HG03520 (cell line): Measurements from ENCODE around the gene RAB11A.
A peak's percentile ranks its signal among the peaks of the same experiment; 100 is the strongest.

ENCODE experiments used
- ATAC-seq: cut with Tn5 transposase; IDR thresholded peaks from one replicate; pipeline ENCODE4 v1.9.1; 2021; ENCODE audit warnings: mild to moderate bottlenecking, moderate library complexity; ENCODE audit not compliant: unreplicated experiment

RAB11A gene

DNA sequence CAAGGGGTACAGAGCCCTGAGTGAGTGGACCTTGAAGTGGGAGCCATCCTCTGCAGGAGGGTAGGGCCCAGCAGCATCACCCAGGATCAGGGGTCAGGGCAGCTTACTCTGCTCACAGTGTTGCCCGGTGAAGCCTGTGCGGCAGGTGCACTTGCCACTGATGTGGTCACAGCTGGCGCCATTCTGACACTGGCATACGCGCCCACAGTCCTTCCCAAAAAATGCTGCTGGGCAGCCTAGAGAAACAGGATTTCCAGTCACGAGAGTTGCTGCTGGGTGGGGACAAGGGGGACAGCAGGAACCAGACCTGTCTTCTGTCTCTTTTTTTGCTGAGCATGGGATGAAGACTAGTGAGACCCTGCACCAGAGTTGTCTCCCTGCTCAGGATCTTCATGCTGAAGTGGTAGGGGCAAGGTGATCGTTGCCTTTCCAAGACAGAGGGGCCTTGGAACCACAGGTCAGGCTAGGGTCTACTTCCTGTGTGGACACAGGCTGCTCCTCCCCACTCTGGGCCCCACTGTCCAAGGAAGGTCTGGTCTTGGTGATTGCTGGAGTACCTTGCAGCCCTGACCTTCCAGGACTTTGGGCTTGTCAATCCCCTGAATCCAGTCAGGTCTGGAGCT lies 46.9 kb downstream of the RAB11A start:
- no peak for ATAC-seq

DNA sequence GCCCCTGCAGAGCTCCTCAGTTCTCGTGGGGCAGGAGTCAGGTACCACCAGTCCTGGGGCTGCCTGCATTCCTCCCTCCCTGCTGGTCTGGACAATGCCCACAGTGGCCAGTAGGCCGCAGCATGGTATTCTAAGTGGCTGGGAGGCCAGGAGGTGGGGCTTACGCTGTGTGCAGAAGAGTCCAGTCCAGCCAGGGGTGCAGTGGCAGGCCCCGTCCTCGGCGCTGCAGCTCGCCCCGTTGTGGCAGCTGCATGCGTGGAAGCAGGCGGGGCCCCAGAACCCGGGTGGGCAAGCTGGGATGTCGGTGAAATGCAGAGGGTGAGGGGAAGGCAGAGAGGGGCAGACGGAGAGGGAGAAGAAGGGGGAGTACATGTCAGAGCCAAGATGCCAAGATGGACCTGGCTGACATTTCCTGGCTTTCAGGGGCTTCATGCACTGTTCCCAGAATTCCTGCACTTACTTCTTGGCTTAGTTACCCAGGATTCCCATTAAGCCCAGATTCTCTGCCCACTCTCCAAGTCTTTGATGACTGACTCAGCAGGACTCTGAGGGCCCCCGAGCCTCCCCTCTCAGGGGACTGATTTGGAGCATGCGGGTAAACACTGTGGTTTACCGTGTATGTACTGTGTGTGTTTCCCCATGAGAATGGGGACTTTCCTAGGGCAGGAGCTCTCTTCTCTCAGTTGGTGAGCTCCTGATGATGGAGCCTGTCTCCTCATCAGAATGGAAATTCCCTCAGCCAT lies 47.5 kb downstream of the RAB11A start:
- peak; percentile 45 for ATAC-seq

DNA sequence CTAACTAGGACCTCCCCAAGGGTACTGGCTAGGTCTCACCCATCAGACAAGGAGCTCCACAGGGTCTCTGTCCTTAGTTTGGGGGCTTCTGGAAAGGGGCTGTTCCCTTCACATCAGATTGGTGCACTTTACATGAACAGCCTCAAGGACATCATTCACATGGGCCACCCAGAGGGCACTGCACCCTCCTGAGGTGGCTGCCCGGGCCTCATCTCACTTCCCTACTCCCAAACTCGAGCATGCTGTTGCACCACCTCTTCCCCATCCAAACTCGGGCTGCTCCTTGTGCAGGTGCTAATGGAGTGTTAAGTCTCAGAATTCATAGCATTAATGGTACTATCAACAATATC lies 48.1 kb downstream of the RAB11A start:
- no peak for ATAC-seq

DNA sequence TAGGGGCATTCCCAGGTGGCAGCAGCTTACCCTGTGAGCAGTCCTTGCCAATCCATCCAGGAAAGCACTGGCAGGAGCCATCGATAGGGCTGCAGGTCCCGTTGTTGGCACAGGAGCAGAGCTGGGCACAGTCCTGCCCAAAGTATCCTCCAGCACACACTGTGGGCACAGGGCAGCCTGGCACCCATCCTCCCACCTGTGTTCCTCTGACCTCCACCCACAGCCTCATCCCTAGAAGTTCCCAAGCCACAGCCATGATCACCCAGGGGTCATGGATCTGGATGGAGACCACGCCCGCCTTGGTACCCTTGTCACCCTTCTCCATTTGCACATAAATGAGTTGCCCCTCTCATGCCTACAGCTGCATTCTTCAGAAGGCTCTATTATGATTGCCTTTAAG lies 48.6 kb downstream of the RAB11A start:
- no peak for ATAC-seq

DNA sequence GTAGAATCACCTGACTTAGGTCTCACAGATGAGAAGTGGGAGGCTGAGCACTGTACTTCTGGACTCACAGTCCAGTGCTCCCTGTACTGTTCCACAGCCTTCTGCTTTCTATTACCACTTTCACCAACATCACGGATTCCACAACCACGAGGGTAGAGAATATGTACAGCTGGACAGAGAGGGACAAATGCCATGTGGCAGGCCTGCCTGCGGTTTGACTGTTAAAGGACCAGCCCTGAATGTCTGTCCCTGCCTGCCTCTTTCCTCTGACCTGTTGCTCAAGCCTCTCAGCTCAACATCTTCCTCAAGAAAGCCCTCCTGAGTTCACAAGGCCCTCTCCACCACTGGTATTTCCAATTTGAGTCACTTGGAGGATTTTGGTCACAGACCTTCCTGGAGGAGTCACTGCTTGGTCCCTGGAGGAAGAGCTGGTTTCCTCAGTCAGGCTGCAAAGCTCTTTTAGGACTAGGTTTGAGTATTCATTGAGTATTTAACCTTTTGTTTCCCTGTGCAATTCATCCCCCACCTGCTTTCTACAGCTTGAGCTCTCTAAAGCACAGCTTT lies 49.1 kb downstream of the RAB11A start:
- no peak for ATAC-seq

DNA sequence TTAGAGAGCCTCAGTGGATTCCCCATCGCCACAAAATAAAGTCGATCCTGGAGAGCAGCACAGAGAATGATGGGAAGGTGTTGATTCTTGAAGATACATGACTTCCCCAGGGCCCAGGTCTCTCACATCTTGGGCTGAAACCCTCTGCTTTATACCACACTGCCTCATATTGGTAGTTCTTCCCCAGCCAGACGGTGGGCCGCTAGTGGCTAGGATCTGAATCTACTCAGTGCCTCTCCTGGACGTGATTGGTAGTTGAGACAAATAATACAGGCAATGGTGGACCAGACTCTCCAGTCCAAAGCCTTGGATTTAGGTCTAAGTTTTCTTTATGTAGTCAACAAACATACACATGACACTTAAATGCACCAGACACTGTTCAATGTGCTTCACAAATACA lies 49.7 kb downstream of the RAB11A start:
- no peak for ATAC-seq

DNA sequence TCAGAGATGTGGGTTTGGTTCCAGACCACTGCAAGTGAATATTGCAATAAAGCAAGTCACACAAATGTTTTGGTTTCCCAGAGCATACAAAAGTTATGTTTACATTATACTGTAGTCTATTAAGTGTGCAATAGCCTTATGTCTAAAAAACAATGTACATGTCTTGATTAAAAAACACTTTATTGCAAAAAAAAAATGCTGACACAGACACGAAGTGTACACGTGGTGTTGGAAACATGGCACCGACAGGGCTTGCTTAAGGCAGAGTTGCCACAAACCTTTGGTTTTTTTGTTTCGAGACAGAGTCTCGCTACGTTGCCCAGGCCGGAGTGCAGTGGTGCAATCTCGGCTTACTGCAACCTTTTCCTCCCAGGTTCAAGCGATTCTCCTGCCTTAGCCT lies 50.1 kb downstream of the RAB11A start:
- no peak for ATAC-seq

DNA sequence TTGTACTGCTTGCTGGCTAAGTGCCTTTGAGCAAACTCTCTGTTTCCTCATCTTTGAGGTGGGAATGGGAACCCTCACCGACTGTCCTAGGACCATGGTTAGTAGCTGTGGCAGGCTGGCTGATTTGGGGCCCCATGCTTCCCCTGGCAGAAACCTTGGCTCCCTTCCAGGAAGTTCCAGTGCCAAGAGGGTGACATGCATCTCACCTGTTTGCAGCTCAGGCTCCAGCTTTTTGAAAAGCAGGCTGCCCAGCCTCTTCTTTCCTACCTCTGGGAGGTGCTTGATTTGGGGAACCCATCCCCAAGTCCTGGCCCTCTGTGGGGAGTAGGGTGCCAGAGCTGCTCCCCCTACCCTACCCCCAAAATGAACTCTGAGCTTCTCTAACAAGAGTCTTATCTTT lies 50.8 kb downstream of the RAB11A start:
- ATAC-seq = no peak

DNA sequence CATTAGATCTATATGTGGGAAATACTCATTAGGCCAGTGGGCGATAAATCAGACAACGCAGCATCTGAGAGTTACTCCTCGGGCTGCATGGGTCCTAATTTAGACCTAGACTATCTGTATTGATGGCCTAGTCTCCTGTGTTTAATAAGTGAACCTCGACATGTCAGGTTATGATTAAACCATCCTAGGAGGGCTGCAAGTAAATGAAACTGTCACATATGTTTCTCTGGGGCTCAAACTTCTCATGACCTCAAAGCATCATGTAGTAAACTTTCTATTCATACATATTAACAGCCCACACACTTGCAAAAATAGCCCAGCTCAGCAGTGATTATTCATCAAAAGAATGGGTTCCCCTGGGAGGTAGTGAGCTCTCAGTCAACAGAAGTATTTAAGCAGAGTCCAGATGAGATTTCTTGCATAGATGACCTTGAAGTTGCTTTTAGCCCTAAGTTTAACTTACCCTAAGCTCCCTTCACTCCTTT lies 51.6 kb downstream of the RAB11A start:
- no peak for ATAC-seq

DNA sequence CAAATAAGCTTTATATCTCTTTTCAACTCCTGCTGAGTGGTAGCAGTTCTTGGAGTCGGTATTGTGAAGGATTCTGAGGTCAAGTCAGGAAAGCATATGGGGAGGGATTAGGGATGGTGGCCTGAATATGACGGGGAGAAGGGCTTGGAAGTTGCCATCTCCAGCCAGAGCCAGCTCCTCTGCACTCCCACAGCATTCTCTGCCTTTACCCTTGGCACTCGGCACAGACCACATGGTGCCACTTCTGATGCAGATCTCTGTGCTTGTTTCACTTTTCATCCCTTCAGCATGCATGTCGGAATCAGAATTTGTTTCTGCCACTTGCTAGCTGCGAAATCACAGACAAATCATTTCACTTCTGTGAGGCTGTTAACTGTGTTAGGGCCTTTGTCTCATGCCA lies 52.5 kb downstream of the RAB11A start:
- ATAC-seq = no peak

DNA sequence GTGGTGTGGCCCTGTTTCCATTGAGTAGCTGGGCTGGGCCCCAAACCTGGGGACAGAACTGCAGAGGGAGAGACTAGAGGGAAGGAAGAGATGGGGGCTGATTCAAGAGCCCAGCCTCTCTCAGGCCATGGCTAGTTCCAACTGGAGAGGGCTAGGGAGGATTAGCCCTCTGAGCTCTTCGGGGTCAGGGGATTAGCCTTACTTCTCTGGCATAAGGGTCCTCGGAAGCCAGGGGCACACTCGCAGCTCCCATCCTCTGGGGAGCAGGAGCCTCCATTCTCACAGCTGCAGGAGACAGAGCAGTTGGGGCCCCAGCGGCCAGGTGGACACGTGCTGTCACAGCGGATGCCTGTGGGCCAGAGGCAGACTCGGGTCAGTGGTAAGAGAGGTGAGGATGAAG lies 53.3 kb downstream of the RAB11A start:
- ATAC-seq = no peak

DNA sequence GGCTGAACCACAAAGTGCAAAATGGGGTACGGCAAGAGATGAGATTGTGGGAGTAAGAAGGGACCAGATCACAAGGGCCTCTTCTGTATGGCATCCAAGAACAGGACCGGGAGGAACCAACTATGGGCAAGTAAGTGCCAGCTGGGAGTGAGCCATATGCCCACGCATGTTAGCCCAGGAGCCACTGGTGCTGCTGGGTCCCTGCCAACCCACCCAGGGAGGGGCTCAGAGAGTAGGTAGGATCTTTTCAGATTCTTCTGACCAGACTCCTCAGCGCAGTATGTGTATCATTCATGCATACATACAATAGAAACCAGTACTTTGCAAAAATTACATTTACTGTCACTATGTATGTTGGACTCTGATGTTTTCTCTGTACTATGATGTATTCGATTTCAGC lies 54.0 kb downstream of the RAB11A start:
- ATAC-seq = no peak

DNA sequence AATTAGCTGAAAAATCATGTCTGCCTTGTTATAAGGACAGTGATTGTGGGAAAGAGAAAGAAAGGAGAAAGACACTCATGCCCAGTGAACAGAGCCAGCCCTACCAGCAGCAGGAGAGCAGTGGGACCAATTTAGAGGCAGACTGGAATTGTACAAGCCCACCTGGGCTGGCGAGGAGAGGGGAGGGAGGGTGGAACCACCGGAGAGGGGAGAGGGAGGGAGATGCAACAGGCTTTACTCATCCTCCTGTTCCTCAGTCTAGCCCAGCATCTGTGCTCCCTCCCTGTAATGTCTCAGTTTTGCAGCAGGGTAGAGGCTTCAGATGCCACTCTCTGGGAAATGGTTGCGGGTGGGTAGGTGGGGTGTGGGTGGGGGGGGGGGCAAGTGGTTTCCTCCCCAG lies 54.7 kb downstream of the RAB11A start:
- ATAC-seq = no peak

DNA sequence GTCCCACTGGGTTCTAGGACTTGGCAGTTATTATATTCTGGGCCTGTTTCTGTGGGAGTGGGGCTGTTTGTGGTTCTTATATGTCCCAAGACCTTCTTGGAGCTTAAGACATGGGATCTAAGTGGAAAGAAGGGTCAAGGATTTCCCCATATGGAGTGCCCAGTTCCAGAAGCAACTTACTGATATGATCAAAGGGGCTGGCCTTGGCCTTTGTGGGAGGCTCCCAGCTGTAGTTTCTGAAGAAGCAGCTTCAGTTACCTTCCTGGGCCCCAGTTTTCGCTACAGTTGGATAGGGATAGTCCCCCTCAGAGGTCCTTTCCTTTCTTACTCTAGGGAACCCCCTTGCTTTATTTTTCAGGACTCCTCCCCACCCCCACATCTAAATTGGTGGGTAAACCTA lies 56.0 kb downstream of the RAB11A start:
- ATAC-seq = no peak

DNA sequence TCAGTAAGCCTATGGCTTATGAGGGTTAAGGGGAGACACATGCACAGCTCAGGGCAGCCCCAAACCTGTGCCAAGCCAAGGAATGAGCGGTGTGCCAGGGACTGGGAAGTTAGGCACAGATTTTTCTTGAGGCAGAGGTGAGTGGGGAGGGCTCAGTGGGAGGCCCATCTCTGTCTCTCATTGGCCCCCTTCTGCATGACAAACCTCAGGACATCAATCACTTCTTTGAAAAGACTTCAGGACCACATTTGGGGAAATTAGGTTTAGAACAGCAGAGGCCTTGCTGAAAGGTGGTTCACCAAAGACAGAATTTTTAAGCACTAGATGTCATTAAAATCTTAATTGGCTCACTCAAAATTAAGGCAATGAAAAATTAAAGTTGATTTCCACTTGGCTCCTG lies 57.2 kb downstream of the RAB11A start:
- ATAC-seq = no peak

DNA sequence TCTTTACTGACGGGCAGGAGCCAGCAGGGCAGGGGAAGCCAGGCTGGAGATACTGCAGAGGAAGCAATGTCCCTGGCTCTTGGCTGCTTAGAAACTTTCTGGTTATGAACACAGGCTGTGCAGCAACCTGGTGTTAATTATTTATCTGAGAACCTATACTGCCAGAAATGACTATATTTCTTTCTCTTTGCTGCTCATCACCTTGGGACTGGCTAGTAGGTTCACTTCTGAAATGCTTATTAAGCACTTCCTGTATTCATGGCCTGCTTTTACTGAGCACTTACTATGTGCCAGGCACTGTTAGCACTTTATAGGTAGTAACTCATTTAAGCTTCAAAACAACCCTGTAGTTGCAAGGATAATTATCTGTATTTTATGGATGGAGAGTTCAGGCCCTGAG lies 57.6 kb downstream of the RAB11A start:
- no peak for ATAC-seq

DNA sequence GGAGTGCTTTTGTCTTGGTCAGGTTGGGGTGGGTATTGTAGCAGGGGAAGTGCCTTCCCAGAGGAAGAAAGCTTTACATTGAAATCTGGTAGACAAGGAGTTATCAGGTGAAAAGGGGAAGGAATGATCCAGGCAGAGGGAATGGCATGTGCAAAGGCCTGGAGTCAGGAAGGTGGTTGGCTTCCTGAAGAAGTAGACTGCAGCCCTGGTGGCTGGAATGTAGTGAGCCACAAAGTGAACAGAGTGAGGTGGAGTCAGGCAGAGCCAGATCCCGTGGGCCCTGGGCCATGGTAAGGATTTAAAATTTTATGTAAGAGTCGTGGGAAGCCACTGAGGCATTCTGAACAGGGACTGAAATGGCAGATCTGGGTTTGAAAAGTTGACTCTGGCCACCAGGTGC lies 58.3 kb downstream of the RAB11A start:
- ATAC-seq = no peak

DNA sequence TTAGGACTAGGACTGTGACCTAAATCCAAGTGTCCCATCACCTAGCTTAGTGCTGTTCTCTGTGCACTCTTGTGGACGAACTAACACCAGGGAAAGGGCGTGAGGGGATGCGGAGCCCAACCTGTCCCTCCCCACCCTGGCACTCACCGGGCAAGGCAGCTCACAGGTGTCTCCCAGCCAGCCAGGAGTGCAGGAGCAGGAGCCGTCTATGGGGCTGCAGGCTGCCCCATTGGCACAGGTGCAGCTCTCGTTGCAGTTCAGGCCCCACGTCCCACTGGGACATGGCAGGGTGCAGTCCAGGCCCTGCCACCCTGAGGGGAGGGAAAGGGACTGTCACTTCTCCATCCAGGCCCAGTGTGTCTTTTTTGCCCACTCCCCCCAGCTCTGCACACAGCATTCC lies 60.3 kb downstream of the RAB11A start:
- ATAC-seq = no peak

DNA sequence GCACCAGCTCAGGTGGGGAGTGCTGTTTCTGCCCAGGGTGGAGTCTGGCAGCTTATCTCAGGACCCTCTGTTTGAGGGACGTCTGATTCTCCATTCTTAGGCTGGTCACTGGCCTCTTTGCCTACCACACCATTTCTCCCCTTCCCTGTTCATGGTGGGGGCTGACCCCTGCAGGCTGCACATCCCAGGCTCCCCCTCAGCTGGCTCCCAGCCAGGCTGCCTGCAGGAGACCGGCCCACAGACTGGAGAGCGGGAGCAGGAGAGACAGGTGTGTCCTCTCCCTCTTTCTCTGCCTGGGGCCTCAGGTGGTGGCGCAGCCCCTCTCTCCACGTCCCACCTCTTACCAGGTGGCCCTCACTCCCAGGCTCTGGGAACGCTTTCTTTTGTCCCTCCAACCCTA lies 60.8 kb downstream of the RAB11A start:
- no peak for ATAC-seq

DNA sequence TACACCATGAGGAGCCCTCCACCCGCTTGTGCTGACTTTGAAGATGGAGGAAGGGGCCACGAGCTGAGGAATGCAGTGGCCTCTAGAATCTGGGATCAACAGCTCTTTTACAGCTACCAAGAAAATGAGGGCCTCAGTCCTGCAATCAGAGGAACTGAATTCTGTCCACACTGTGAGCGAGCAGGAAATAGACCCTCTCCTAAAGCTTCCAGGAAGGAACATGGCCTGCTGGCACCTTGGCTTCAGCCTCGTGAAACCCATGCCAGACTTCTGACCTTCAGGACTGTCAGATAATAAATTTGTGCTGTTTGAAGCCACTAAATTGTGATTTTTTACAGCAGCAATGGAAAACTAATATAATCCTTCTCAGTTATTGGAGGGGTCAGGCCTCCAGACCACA lies 61.9 kb downstream of the RAB11A start:
- no peak for ATAC-seq

DNA sequence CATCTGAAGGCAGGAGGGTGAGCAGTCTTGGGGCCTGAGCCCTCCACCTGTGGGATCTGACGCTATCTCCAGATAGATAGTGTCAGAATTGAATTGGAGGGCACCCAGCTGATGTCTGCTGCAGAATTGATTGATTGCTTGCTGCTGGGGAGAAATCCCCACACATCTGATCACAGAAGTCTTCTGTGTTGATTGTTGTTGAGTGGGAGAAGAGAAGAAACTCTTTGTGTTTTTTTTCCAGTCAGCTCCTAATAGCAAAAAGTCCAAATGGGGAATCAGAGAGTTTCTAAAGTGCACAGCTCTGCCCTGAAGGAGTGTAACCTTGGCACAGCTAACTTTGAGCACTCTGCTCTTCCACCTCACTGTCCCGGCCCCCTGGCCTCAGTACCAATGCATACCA lies 66.1 kb downstream of the RAB11A start:
- no peak for ATAC-seq

DNA sequence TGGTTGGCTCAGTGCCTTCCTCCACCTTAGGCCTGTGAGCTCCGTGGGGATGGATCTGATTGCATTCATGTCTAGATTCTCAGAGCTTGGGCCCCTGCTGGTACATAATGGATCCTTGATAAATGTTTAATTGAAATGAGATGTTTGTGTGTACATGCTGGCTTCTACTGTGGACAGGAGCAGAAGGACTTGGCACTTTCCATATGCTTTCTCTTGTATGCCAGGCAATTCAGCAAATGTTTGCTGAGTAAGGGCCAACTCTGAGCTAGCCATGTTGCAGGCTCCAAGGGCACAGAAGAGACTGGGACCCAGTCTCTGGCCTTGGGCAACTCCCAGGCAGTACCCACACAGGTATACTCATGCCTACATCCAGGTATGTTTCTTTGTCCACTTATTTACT lies 67.0 kb downstream of the RAB11A start:
- ATAC-seq = no peak

DNA sequence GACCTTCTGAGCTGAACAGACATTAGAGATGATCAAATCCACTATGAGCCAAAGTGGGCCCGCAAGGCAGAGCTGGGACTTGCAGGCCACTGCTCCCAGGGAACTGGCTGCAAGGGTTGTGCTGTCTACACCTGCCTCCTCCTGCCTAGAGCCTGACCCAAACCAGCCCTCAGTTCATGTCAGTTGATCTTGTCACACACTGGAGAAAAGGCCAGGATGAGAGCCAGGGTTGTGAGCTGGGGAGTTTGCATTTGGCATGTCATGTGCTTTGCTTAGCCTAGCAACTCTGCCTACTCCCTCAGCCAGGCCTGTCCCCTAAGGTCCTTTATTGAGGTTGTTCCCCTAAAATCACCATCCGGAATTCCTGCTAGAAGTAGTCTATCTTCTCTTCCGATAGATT lies 67.8 kb downstream of the RAB11A start:
- ATAC-seq = no peak
